SK-N-MC (cell line): ENCODE measurements around the gene MYO5B.

Experiments
- EZH2 ChIP-seq: fragments of 200-600 bp; sonication (generic); IDR thresholded peaks from one replicate; pipeline ENCODE4 v1.6.1; 2017; ENCODE audit warnings: antibody characterized with exemption
- POLR2AphosphoS5 ChIP-seq: IDR thresholded peaks from 2 replicates; pipeline ENCODE4 v1.6.1; 2012; ENCODE audit warnings: mild to moderate bottlenecking, low read depth, low read length, borderline replicate concordance

GRCh38 chr18:50240080-50240563, 45.2 kb upstream of the MYO5B start:
- no peak for TF ChIP-seq POLR2AphosphoS5
- TF ChIP-seq EZH2 = no peak
